ENCODE results near the gene HNRNPA2B1. TPM values are rescaled to one million over a fixed set of nuclear protein-coding genes. Genes with fewer than 3 reads are reported as not detected.
"Not testable (repeated sequence)": the region's sequence is repeated elsewhere in the genome, so short reads cannot be mapped to it uniquely, and the experiment has no call there.

The HNRNPA2B1 gene
- total RNA-seq, 1 experiment from 2014 or later = 257 TPM

- peak; percentile 33 for DNase-seq (ENCODE audit: low spot score)
These were observed 2.3 kb downstream of the HNRNPA2B1 start for GRCh38 chr7:26198133-26198780.

DNA sequence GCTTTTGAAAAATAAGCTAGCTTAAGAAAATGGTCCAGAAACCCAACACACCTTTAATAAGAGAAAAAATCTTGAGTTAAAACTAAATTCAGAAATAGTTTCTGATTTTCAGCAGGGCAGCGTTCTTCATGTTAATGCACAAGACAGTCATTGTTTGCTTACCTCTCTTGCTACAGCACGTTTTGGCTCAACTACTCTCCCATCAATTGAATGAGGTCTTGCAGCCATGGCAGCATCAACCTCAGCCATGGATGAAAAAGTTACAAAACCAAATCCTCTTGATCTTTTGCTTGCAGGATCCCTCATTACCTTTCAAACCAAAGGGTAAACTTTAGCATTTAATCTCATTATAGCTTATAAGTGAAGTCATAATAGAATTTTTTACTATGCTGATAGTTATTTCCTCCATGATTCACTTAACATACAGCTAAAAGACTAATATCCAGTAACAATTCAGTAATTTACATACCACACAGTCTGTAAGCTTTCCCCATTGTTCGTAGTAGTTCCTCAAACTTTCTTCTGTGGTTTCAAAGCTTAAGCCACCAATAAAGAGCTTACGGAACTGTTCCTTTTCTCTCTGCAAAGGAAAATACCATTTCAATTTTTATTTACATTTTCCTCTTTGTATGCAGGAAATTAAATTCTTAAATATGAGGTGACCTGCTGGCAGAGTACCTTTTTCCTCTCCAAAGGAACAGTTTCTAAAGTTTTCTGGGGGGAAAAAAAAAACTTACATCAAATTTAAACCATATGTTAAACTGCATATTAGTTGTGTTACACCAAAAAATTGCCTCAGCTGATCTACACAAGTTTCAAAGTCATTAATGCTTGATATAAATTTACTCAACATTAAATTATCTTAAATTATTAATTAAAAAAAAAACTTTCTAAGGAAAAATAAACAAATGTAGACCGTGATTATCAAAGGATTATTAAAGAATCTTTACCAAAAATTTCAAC is 3.1 kb downstream of the HNRNPA2B1 start:
- DNase-seq (ENCODE audit: low spot score) = peak; percentile 19

DNA sequence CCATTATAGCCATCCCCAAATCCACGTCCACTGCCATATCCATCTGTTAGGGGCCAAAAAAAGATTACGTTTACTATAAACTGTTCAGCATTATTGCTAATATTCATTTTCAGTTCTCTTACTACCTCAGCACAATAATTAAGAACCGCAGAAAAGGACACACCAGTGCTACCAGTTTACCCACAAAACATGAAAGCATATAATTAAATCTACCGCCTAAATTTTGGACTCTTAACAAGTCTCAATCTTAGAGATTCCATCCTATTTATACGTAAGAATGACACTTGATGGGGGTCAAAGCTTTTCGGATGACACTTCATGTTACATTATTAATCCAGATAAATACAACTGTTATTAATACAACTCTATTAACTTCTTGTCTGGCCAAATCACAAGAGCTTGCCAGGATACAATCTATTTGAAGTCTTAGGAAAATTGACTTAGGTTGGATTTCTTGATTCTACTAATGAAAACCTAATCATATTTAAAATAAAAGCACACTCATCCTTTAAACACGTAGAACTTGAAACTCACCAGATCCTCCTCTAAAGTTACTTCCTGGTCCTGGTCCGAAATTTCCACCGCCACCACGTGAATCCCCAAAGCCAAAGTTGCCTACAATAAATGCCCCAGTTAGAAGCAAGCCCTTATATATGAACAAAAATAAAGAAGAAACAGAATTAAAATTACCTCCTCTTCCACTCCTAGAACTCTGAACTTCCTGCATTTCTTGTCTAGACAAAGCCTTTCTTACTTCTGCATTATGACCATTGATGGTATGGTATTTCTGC is 4.5 kb downstream of the HNRNPA2B1 start:
- DNase-seq (ENCODE audit: low spot score) = no peak

- DNase-seq (ENCODE audit: low spot score) = no peak
These were observed 5.4 kb downstream of the HNRNPA2B1 start for GRCh38 chr7:26195182-26195581.

GRCh38 chr7:26194764-26195163 is 5.8 kb downstream of the HNRNPA2B1 start:
- not testable (repeated sequence) for DNase-seq (ENCODE audit: low spot score)

- no peak for DNase-seq (ENCODE audit: low spot score)
These were observed 6.9 kb downstream of the HNRNPA2B1 start for GRCh38 chr7:26193432-26194207.

GRCh38 chr7:26192485-26193087 is 8.0 kb downstream of the HNRNPA2B1 start:
- no peak for DNase-seq (ENCODE audit: low spot score)

GRCh38 chr7:26191974-26192479 is 8.5 kb downstream of the HNRNPA2B1 start:
- DNase-seq (ENCODE audit: low spot score) = no peak

DNA sequence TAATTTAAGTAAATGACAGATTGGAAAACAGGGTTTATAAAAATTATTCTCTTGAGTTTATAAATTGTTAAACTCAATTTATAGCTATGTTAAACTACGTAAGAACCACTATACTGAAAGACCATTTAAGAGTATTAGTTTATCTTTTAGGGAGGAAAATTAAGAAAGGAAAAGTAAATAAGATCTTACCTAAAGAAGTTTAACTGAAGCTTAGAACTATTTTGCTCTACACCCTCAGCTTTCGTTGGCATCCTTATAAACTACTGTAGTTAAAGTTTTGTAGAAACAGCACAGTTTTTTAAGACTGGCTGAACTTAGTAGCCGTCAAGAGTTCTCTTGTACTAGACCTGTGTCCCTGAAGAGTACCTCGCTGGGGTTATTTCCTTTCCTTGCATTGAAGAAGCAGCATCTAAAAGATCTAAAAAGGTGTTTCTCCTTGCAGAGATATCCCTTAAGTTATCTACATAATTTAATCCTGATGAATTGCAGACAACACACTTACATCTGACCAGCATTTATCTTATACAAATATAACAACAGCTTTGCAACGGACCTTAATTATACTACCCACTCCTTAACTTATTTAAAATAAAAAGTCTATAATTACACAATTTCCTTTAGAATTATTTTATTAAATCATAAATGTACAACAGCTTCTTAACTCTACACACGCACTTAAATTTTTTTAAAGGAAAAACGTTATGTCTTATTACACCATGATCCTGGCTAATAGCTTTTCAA is 9.1 kb downstream of the HNRNPA2B1 start:
- no peak for DNase-seq (ENCODE audit: low spot score)

DNA sequence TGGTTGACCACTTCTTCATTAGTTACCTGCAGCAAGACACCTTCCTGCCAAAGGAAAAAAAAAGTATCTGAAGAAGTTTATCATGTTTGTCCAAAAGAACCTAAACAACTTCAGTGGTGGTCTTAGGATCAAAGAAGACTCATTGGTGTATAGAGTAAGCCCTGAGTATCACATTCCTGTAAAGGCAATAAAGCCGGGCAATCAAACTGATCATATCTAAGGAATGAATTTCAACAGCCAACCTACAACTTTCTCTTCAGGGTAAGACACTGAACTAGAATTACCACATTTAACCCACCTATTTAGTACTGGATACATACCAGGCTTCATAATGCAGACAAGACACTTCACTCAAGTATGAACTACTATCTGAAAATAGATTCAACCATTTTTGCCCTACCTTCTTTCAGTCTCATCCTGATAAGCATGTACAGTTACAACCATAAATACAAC is 10.1 kb downstream of the HNRNPA2B1 start:
- no peak for DNase-seq (ENCODE audit: low spot score)

- DNase-seq (ENCODE audit: low spot score) = no peak
These were observed 10.8 kb downstream of the HNRNPA2B1 start for GRCh38 chr7:26189697-26190096.

DNA sequence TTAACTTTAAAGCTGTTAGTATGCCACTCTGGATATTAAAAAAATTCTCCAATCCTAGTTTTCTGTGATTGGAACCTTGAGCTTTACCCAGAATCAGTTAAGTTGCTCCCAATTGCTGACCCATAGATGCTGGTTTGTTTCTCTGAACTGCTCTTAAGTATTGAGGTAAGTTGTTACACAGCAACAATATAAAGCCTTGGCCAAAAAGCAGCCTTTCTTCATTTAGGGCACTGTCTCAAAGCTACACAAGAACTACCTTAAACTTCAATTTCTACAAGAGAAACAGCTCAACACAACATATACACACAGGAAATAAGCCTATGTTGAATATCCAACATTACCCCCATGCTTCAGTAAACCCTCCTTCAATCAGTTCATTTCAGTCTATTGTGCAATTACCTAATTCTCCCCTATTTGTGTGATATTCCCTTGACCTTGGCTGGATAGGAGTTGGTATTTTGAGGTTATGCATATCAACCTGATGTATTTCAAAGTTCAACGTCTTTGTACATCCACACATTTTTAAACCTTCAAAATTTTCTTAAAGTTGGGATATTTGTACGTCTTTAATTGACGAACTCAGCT is 11.5 kb downstream of the HNRNPA2B1 start:
- DNase-seq (ENCODE audit: low spot score) = no peak

DNA sequence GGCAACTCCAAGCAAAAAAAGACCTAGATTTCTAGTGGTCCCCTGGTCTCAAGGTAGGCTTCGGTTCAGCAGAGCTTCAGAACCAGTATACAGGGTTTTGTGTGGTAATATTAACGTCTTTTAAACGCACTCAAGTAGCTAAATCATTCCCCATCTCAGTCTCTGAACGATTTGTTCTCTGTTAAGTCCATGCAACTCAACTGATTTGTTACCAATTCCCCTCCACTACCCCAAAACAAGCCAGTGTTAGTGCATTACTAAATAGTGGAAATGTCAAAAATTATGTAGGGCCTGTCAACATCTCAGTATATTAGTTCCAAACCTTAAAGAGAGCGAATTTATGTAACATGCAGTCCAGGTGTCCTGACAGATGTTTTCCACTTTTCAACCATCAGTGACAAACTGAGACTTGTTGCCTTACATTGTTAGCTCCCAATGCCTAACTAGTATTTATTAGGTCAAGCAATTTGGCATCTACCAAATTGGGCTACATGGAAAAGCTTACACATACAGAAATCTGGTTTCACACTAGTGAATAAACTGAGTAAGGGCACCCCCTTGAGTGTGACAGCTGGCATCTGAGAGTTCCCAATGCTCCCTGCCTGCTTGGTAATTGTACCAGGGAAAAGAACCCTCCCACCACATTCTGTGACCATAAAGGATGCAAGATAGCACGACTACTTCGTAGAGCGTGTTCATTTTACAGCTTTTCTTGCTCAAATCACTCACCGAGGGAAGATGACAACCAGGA is 12.2 kb downstream of the HNRNPA2B1 start:
- no peak for DNase-seq (ENCODE audit: low spot score)

DNA sequence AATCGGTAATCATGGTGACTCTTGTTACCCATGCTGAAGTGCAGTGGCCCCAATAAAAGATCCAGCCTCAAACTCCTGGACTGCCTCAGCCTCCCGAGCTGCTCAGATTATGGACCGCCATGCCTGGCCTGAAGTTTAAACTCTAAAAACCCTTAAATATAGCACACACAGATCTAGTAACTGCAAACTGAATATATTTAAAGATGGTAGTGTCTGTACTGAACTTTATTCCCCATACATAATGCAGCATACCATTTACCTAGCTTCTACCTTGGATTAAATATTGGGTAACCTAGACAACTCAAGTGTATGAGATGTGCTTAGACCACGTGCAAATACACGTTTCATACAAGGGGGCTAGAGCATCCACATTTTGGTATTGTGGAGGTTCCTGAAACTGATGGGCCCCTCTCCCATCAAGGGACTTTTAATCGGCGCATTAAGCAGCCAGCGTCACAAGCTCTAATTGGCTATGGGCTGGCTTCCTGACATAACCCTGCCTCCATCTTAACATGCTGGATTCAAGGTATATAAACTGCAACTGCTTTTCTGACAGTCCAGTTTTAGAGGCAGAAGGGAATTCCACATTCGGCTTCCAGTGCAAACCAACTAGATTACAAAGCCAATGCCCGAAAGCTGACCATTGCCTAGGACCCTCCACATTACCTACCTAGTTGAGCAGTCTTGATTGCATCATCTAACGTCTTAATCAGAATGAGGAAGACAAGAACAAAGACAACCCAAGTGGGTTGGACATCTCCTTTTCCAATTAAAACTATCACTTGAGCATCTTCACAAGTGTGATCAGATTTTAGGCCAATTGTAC is 13.0 kb downstream of the HNRNPA2B1 start:
- no peak for DNase-seq (ENCODE audit: low spot score)

DNA sequence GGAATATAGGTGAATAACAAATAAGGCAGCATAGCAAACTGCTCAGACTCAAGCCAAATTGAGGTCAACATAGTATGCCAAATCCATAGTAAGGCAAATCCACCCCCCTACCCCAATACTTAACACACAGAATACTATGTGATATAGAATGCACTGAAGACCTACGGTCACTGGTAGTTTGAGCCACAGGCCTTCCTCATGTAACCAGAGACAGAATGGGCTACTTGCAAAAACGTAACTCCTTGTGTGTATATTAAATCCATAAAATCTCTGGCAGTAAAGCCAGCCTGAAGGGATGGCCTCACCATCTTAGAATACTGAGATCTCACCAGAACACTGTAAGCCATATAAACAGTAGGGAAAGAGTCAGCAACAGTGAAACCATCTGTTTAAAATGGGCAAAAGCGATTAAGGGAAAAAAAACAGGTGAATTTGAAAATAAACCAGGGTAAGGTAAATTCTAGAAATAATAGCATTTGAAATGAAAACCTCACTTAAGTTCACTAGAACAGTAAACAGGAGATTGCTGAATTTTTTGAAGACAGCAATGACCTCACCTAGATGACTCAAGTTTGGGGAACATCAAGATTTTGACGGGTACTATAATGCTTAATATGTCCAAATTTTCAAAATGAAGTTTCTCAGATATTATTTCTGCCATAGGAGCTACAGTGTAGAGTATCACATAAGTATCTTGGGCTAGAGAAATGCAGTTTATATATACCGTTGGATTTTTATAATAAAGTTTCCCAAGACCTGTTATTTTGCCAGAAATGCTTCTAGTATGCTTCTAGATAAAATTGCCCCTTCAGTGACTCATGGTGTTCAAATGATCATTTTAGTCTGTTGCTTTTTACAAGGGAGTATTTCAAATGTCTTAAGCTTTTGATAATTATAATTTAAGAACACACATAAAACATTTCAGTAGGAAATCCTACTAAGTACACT is 13.9 kb downstream of the HNRNPA2B1 start:
- no peak for DNase-seq (ENCODE audit: low spot score)

DNA sequence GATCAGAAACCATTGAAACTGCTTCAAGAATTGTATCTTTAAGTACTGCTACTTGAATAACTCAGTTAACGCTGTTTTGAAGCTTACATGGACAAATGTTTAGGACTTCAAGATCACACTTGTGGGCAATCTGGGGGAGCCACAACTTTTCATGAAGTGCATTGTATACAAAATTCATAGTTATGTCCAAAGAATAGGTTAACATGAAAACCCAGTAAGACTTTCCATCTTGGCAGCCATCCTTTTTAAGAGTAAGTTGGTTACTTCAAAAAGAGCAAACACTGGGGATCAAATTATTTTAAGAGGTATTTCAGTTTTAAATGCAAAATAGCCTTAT is 14.7 kb downstream of the HNRNPA2B1 start:
- no peak for DNase-seq (ENCODE audit: low spot score)

All from A172 (cell line).